Activated T-helper 1 cell treated with Interleukin-2 at 50 U/mL for 16 hours (primary cell): ENCODE measurements around the gene VPS4A.

Source experiments
- DNase-seq: peaks from one replicate; pipeline ENCODE4 v3.0.0-alpha.2; 2020; ENCODE audit warnings: low read depth

The VPS4A gene

GRCh38 chr16:69307091-69307490 lies 4.1 kb upstream of the VPS4A start:
- DNase-seq = no peak

- DNase-seq = no peak
These were observed 3.3 kb upstream of the VPS4A start for GRCh38 chr16:69307856-69308255.

- DNase-seq = no peak
These were observed 1.8 kb upstream of the VPS4A start for GRCh38 chr16:69309316-69309715.

GRCh38 chr16:69311533-69312387 lies 610 bp downstream of the VPS4A start:
- peak; percentile 19 for DNase-seq

GRCh38 chr16:69313469-69313868 lies 2.3 kb downstream of the VPS4A start:
- DNase-seq = no peak

- DNase-seq = no peak
These were observed 3.4 kb downstream of the VPS4A start for GRCh38 chr16:69314534-69314933.

GRCh38 chr16:69315486-69316311 lies 4.5 kb downstream of the VPS4A start:
- DNase-seq = no peak

- no peak for DNase-seq
These were observed 5.5 kb downstream of the VPS4A start for GRCh38 chr16:69316595-69317034.

- no peak for DNase-seq
These were observed 7.2 kb downstream of the VPS4A start for GRCh38 chr16:69318177-69318910.

GRCh38 chr16:69318911-69319289 lies 7.8 kb downstream of the VPS4A start:
- no peak for DNase-seq

- no peak for DNase-seq
These were observed 8.2 kb downstream of the VPS4A start for GRCh38 chr16:69319381-69319780.

- DNase-seq = no peak
These were observed 8.9 kb downstream of the VPS4A start for GRCh38 chr16:69319826-69320739.

- DNase-seq = no peak
These were observed 9.6 kb downstream of the VPS4A start for GRCh38 chr16:69320740-69321073.

GRCh38 chr16:69321080-69321479 lies 9.9 kb downstream of the VPS4A start:
- DNase-seq = no peak

GRCh38 chr16:69322343-69322742 lies 11.2 kb downstream of the VPS4A start:
- DNase-seq = no peak

GRCh38 chr16:69323415-69323814 lies 12.3 kb downstream of the VPS4A start:
- no peak for DNase-seq

- DNase-seq = no peak
These were observed 12.9 kb downstream of the VPS4A start for GRCh38 chr16:69324013-69324531.

GRCh38 chr16:69324585-69325253 lies 13.6 kb downstream of the VPS4A start:
- DNase-seq = no peak

GRCh38 chr16:69325784-69326171 lies 14.6 kb downstream of the VPS4A start:
- no peak for DNase-seq

GRCh38 chr16:69326172-69326873 lies 15.2 kb downstream of the VPS4A start:
- no peak for DNase-seq
